D721Med (cell line): ENCODE data around the gene SNAPC4.

ENCODE experiments used
- DNase-seq: peaks from one replicate; pipeline ENCODE4 v3.0.0; 2011; ENCODE audit warnings: low spot score; ENCODE audit not compliant: insufficient read length
- FAIRE-seq: peaks from 2 replicates; lab custom pipeline; 2011; peaks lifted over from hg19 to GRCh38; lab: Jason Lieb, UNC
- TF ChIP-seq, protein P1 (sequence below): IDR thresholded peaks from 2 replicates; pipeline ENCODE4 v1.5.1; 2012; ENCODE audit warnings: mild to moderate bottlenecking, control low read depth; ENCODE audit not compliant: insufficient read depth; ENCODE audit errors: missing control alignments

Gene SNAPC4

DNA sequence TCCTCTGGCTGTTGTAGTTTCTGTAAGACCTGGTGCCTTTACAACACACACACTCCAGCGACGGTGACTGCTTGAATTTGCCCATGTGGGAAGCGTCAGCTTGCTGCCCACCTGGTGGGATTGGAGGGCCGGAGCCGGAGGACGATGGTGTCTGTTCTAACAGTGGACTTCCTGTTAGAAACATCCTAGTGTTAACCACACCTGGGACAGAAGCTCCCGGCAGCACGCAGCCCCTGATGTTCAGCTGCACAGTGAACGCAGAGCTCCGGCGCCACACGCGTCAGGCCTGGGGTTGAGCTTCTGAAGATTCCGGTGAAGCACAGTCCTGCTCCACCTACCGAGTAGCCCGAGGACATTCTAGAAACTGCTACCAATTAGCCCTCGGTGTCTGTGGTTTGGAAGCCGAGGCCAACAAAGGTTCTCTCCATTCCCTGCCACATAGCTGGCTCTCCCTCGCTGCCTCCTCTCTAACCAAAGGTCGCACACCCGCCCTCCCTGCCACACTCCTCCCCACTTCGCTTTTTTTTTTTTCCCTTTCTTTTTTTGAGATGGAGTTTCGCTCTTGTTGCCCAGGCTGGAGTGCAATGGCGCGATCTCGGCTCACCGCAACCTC lies 24.9 kb upstream of the SNAPC4 start:
- FAIRE-seq (no peak), DNase-seq (no peak)
- TF ChIP-seq, protein P1, sequence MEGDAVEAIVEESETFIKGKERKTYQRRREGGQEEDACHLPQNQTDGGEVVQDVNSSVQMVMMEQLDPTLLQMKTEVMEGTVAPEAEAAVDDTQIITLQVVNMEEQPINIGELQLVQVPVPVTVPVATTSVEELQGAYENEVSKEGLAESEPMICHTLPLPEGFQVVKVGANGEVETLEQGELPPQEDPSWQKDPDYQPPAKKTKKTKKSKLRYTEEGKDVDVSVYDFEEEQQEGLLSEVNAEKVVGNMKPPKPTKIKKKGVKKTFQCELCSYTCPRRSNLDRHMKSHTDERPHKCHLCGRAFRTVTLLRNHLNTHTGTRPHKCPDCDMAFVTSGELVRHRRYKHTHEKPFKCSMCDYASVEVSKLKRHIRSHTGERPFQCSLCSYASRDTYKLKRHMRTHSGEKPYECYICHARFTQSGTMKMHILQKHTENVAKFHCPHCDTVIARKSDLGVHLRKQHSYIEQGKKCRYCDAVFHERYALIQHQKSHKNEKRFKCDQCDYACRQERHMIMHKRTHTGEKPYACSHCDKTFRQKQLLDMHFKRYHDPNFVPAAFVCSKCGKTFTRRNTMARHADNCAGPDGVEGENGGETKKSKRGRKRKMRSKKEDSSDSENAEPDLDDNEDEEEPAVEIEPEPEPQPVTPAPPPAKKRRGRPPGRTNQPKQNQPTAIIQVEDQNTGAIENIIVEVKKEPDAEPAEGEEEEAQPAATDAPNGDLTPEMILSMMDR = no peak

DNA sequence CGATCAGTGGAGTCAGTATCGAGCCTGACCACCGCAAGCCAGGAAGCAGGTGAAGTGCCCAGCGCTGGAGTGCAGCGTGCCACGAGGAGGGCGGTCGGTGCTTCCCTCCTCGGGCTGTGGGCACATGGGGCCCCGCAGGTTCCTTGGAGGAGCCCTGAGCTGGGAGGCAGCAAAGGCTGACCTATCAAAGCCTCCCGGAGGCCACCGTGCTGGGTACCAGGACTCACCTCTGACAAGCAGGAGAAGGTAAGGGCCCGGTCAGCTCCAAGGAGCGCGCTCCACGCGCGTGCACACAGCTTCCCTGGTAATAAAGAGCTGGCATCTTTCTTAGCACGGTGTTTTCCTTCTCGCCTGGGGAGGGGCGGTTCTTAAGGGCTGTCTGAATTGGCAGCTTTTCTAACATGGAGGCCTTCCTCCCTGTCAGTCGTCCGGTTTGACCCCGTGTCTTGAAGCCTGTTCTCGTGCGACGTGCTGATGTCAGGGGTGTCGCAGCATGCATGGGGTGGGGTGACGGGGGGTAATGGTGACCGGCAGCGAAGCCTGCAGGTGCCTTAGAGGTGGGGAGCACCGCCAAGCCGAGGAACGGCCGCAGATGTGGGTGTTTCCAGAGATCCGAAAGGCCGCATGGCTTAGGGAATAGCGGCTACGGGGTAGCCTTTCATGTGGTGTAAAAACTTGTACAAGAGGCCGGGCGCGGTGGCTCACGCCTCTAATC lies 23.6 kb upstream of the SNAPC4 start:
- TF ChIP-seq, protein P1 = no peak
- no peak for FAIRE-seq
- DNase-seq = no peak

DNA sequence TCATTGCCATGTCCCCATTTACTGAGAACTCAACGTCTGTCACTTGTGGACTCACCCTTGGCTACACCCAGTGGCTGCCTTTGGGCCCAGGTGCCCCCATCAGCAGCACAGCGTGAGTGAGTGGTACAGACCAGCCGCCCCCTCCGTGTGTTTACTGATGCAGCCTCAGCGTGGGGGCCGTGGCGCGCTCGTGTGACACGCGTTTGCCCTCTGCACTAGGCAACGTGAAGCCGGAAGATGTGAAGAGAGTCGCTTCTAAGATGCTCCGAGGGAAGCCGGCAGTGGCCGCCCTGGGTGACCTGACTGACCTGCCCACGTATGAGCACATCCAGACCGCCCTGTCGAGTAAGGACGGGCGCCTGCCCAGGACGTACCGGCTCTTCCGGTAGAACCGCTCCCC lies 22.9 kb upstream of the SNAPC4 start:
- TF ChIP-seq, protein P1 = no peak
- DNase-seq (no peak), FAIRE-seq (no peak)

DNA sequence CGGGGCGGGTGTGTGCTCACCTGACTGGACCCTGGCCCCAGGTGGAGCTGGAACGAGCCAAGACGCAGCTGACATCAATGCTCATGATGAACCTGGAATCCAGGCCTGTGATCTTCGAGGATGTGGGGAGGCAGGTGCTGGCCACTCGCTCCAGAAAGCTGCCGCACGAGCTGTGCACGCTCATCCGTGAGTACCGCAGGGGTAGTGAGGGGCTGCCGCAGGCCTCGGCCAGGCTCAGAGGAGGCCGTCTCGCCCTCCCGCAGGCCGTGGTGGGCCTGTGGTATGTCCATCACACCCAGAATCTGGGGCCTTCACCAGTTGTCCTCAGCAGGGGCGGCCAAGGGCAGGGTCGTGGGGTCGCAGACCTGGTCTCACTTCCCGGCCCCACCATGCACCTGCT lies 21.8 kb upstream of the SNAPC4 start:
- TF ChIP-seq, protein P1 = no peak
- DNase-seq (no peak), FAIRE-seq (no peak)

DNA sequence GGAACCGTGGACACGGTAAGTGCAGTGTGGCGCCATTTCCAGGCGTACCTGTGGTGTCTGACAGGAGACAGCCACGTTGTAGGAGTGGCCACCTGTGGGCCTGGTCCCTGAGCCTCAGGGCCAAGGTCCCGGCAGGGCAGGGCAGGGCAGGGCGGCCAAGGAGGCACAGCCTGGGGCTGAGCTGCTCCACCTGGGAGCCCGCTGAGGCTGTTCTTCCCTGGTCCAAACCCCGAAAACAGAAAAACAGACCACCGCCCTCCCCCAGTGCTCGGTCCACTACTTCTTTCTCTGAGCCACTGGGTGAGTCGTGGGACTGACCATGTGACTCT lies 19.1 kb upstream of the SNAPC4 start:
- no peak for FAIRE-seq
- DNase-seq = no peak
- TF ChIP-seq, protein P1 = no peak

DNA sequence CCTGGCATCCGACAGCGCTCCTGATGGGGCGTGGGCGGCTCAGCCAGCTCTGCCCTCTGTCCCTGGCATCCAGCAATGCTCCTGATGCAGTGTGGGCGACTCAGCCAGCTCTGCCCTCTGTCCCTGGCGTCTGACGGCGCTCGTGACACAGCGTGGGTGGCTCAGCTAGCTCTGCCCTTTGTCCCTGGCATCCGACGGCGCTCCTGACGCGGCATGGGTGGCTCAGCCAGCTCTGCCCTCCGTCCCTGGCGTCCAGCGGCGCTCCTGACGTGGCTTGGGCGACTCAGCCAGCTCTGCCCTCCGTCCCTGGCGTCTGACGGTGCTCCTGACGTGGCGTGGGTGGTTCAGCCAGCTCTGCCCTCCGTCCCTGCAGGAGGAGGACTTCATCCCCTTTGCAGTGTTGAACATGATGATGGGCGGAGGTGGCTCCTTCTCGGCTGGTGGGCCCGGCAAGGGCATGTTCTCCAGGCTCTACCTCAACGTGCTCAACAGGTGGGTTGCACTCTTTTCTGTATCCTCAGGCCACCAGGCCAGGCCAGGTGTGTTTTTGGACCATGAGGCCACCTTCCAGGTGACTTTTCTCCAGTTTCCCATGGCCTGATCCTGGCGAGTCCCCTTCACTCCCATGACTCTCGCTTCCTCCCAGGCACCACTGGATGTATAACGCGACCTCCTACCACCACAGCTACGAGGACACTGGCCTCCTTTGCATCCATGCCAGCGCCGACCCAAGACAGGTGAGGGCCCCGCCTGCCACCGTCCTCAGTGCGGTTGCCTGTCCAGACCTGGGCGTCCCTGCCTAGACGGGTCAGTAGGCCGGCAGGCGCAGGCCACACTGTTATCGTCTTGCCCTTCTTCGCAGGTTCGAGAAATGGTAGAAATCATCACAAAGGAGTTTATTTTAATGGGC lies 18.5 kb upstream of the SNAPC4 start:
- DNase-seq = no peak
- TF ChIP-seq, protein P1 = no peak
- FAIRE-seq = no peak

DNA sequence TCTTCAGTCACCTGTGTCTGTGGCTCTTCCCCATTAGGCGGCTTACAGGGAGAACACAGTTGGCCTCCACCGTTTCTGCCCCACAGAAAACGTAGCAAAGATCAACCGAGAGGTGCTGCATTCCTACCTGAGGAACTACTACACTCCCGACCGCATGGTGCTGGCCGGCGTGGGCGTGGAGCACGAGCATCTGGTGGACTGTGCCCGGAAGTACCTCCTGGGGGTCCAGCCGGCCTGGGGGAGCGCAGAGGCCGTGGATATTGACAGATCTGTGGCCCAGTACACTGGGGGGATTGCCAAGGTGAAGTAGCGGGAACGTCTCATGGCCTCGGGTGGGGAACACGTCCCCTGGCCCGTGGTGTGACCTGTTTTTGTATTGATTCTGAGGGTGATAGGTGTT lies 16.9 kb upstream of the SNAPC4 start:
- FAIRE-seq (no peak), DNase-seq (no peak)
- TF ChIP-seq, protein P1 = no peak
